GF-D8 (cell line): ENCODE measurements around the gene CLPTM1L.
"Not testable (repeated sequence)": the region's sequence is repeated elsewhere in the genome, so short reads cannot be mapped to it uniquely, and the experiment has no call there.

Source experiments
- DNase-seq: peaks from one replicate; lab custom pipeline; 2025; lab: John Stamatoyannopoulos, UW

CLPTM1L gene

DNA sequence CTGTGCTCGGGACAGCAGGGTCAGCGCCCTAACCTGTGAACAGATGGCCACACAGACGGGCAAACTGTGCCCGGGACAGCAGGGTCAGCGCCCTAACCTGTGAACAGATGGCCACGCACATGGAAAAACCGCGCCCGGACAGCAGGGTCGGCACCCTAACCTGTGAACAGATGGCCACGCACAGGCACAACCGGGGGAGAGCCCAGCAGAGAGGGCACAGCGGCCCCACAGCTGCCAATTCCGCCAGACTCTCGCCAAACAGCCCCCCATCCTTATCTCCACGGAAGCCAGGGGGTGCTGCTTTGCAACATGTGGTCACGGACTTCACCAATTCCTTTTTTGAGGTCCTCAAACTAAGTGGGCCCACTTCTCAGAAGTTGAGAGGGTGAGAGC, 5.1 kb downstream of the CLPTM1L start:
- DNase-seq, result not testable (repeated sequence)

DNA sequence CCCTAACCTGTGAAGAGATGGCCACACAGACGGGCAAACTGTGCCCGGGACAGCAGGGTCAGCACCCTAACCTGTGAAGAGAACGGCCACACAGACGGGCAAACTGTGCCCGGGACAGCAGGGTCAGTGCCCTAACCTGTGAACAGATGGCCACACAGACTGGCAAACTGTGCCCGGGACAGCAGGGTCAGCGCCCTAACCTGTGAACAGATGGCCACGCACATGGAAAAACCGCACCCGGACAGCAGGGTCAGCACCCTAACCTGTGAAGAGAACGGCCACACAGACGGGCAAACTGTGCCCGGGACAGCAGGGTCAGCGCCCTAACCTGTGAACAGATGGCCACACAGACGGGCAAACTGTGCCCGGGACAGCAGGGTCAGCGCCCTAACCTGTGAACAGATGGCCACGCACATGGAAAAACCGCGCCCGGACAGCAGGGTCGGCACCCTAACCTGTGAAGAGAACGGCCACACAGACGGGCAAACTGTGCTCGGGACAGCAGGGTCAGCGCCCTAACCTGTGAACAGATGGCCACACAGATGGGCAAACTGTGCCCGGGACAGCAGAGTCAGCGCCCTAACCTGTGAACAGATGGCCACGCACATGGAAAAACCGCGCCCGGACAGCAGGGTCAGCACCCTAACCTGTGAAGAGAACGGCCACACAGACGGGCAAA, 5.6 kb downstream of the CLPTM1L start:
- not testable (repeated sequence) for DNase-seq

GRCh38 chr5:1338506-1339070, 6.3 kb downstream of the CLPTM1L start:
- no peak for DNase-seq

DNA sequence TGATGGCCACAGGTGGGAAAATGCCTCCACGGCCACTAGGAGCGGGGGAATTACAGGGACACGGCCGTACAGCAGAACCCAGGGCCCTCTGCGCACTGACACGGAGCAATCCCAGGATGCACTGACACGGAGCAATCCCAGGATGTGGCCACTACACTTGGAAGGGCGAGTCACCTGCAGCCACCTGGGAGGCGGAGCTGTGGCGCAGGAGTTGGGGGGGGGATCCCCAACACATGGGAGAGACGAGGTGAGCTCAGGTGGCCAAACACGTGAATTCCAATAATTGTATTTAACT, 6.8 kb downstream of the CLPTM1L start:
- no peak for DNase-seq

GRCh38 chr5:1337489-1338195, 7.3 kb downstream of the CLPTM1L start:
- no peak for DNase-seq

GRCh38 chr5:1336749-1337488, 8.0 kb downstream of the CLPTM1L start:
- DNase-seq, result no peak

GRCh38 chr5:1336106-1336561, 8.8 kb downstream of the CLPTM1L start:
- DNase-seq, result no peak

DNA sequence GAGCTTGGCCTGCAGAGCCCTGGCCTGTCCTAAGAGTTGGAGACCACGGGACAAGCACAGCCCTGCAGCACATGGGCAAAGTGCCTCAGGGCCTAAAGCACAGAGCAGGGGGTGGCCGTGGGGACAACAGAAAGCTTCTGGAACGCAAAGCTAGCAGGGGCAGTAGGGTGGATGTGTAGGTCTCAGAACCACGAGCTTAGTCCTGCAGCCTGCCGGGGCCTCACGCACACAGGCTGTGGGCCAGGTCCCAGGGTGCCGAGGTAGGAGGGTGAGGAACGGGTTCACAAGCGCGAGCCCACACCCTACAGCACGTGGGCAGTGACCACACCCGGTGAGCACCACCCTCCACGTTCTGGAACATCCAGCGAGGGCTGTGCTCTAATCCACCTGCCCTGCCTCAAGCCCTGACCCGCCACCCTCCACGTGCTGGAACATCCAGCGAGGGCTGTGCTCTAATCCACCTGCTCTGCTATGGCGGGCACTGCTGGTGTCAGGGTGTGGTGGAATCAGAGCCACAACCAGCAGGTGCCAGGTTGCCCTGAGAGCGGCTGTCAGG, 9.3 kb downstream of the CLPTM1L start:
- no peak for DNase-seq

- DNase-seq, result no peak
Observed at GRCh38 chr5:1334831-1335539, 9.9 kb downstream of the CLPTM1L start.

- DNase-seq, result no peak
Observed at GRCh38 chr5:1333986-1334385, 10.9 kb downstream of the CLPTM1L start.

DNA sequence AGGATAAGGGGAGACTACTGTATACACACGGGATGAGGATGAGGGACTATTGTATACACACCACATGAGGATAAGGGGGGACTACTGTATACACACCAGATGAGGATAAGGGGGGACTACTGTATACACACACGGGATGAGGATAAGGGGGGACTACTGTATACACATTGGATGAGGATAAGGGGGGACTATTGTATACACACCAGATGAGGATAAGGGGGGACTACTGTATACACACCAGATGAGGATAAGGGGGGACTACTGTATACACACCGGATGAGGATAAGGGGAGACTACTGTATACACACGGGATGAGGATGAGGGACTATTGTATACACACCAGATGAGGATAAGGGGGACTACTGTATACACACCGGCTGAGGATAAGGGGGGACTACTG, 11.6 kb downstream of the CLPTM1L start:
- DNase-seq, result not testable (repeated sequence)

DNA sequence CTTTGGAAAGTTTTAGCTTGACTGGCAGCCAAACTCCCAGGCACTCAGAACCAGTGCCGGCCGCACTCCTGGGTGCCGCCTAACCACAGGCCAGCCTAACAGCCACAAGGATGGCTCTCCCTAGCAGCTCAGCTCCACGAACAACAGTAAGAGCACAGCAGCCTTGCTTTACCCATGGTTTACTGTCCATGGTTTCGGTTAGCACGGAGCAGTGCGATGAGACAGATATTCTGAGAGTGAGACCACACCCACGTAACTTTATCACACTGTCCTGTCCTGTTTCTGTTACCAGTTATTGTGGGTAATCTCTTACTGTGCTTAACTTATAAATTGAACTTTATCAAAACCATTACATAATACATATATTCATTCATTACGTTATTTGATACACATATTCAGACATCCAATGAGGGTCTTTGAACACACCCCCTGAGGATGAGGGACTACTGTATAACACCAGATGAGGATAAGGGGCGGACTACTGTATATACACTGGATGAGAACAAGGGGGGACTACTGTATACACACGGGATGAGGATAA, 12.4 kb downstream of the CLPTM1L start:
- DNase-seq, result no peak

DNA sequence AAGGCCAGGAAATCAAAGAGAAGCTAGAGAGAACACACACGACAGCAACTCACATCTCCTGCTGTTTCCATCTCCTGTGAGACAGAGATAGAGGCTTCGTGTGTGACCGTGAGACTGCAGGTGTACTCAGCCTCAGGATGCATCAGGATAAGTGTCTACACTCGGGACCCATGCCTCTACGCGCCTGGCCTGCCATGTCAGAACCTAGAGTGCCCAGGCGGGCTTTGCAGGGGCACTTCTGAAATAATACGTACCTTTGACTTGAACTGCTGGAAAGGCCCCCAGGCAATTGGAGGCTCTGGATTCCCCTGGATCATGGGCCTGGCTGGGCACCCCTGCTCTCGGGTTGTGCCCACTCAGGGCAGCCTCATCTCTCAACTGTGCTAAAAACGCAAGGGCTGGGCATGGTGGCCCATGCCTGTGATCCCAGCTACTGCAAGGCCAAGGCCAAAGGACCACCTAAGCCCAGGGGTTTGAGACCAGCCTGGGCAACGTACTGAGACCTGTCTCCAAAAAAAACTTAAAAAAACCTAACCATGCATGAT, 13.0 kb downstream of the CLPTM1L start:
- DNase-seq, result no peak

GRCh38 chr5:1330847-1331831, 13.8 kb downstream of the CLPTM1L start:
- DNase-seq, result no peak

- no peak for DNase-seq
Observed at GRCh38 chr5:1330146-1330846, 14.6 kb downstream of the CLPTM1L start.

DNA sequence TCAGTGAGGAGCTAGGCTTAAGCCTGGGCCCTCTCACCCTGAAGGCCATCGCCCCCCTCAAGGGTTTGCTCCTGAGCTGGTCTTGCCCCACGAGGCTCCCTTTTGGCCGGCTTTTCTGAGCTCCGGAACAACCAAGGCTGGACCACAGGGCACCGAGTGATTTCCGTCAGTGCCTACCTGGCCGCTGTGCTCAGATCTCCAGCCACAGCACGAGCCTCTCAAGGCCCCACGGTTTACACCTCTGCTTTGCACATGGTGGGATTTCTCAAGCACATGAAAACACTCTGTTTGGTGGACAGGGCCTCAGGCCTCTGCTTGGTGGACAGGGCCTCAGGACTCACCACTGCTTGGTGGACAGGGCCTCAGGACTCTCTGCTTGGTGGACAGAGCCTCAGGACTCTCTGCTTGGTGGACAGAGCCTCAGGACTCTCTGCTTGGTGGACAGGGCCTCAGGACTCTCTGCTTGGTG, 15.8 kb downstream of the CLPTM1L start:
- no peak for DNase-seq

- not testable (repeated sequence) for DNase-seq
Observed at GRCh38 chr5:1328237-1329110, 16.4 kb downstream of the CLPTM1L start.
